H1 (cell line): ENCODE results near the gene IPO13. TPM values are rescaled to one million over a fixed set of nuclear protein-coding genes. Genes with fewer than 3 reads are reported as not detected.

Experiments used
- CTCF ChIA-PET: fragments of 300-600 bp; sonication (Branson Sonifier 250); formaldehyde crosslinking; loops from one replicate; lab custom pipeline; 2021; ENCODE audit not compliant: partially characterized antibody; lab: Charles Lee
- POLR2A ChIA-PET: fragments of 300-600 bp; sonication (Branson Sonifier 250); formaldehyde crosslinking; loops from one replicate; lab custom pipeline; 2021; ENCODE audit warnings: inconsistent platforms; ENCODE audit not compliant: partially characterized antibody; lab: Charles Lee
- DNase-seq, 2 experiments: peaks; one replicate each; pipeline versions ENCODE4 v3.0.0 to v3.0.0-alpha.2; 2010 to 2022; ENCODE audit warnings: low spot score in 2 of 2, low read depth in 1 of 2, mixed read lengths in 1 of 2
- FAIRE-seq: peaks from 2 replicates; lab custom pipeline; 2011; peaks lifted over from hg19 to GRCh38; lab: Jason Lieb, UNC
- H2AFZ ChIP-seq: 2 replicates; pipeline ENCODE4 v1.8.1; 2012; ENCODE audit warnings: low read length, inconsistent platforms
- H2AK5ac ChIP-seq: 2 replicates; pipeline ENCODE4 v1.6.1; 2013; ENCODE audit warnings: low read depth, low read length
- H2BK120ac ChIP-seq: replicated peaks from 2 replicates; pipeline ENCODE3; 2013; ENCODE audit warnings: low read depth, low read length, inconsistent platforms
- H2BK12ac ChIP-seq: 2 replicates; pipeline ENCODE4 v1.6.1; 2013; ENCODE audit warnings: low read depth, low read length
- H2BK15ac ChIP-seq: 2 replicates; pipeline ENCODE4 v1.6.1; 2013; ENCODE audit warnings: low read length
- H2BK20ac ChIP-seq: 2 replicates; pipeline ENCODE4 v1.6.1; 2013; ENCODE audit warnings: low read length
- H2BK5ac ChIP-seq: 2 replicates; pipeline ENCODE4 v1.6.1; 2013; ENCODE audit warnings: low read depth, low read length
- H3K14ac ChIP-seq: 2 replicates; pipeline ENCODE4 v1.6.1; 2013; ENCODE audit warnings: inconsistent platforms; ENCODE audit not compliant: insufficient read length
- H3K18ac ChIP-seq: 2 replicates; pipeline ENCODE4 v1.6.1; 2013; ENCODE audit warnings: low read length; ENCODE audit errors: extremely low read depth
- H3K23ac ChIP-seq: 2 replicates; pipeline ENCODE4 v1.6.1; 2013; ENCODE audit warnings: inconsistent platforms; ENCODE audit not compliant: insufficient read length
- H3K23me2 ChIP-seq: 2 replicates; pipeline ENCODE4 v1.6.1; 2013; ENCODE audit warnings: low read depth, low read length
- H3K27ac ChIP-seq: 2 replicates; pipeline ENCODE4 v1.6.1; 2011; ENCODE audit warnings: low read depth, low read length, inconsistent platforms
- H3K27me3 ChIP-seq, 4 experiments: replicated peaks in 1 of 4; 1 replicate in 1 of 4; 2 replicates in 3 of 4; pipeline versions ENCODE4 v1.6.1 to v1.8.1; 2011 to 2013; ENCODE audit warnings: low read length in 3 of 4, mild to moderate bottlenecking in 3 of 4, inconsistent platforms in 2 of 4, mixed read lengths in 2 of 4, moderate library complexity in 1 of 4; ENCODE audit not compliant: control insufficient read depth in 3 of 4, insufficient read depth in 3 of 4; ENCODE audit errors: extremely low read depth in 1 of 4
- H3K36me3 ChIP-seq, 4 experiments: 2 replicates each; pipeline versions ENCODE4 v1.6.1 to v1.8.1; 2011 to 2013; ENCODE audit warnings: mild to moderate bottlenecking in 4 of 4, low read length in 3 of 4, moderate library complexity in 2 of 4, control low read depth in 1 of 4, inconsistent platforms in 1 of 4; ENCODE audit not compliant: insufficient read depth in 4 of 4, control insufficient read depth in 2 of 4
- H3K4ac ChIP-seq: replicated peaks from 2 replicates; pipeline ENCODE3; 2013; ENCODE audit warnings: low read length, low read depth, mixed read lengths, inconsistent platforms; ENCODE audit not compliant: insufficient read length
- H3K4me1 ChIP-seq, 4 experiments: replicated peaks in 1 of 4; 1 replicate in 1 of 4; 2 replicates in 3 of 4; pipeline versions ENCODE4 v1.6.1 to v1.8.1; 2011 to 2013; ENCODE audit warnings: low read length in 3 of 4, inconsistent platforms in 2 of 4, mixed read lengths in 1 of 4; ENCODE audit not compliant: insufficient read depth in 4 of 4, control insufficient read depth in 3 of 4
- H3K4me2 ChIP-seq, 2 experiments: 2 replicates each; pipeline versions ENCODE4 v1.6.1 to v1.8.1; 2011 to 2013; ENCODE audit warnings: low read depth in 2 of 2, low read length in 2 of 2, control low read depth in 1 of 2, inconsistent platforms in 1 of 2, mild to moderate bottlenecking in 1 of 2; ENCODE audit not compliant: insufficient read depth in 1 of 2
- H3K4me3 ChIP-seq, 4 experiments: fragments of 200-600, 300-600 bp in 1 of 4; sonication (generic), shearing (Covaris generic), sonication (Bioruptor Twin) in 1 of 4; 2 replicates each; pipeline versions ENCODE4 v1.5.1 to v1.8.1; 2011 to 2016; ENCODE audit warnings: low read length in 4 of 4, low read depth in 3 of 4, control low read depth in 2 of 4, inconsistent platforms in 2 of 4, mild to moderate bottlenecking in 2 of 4, mixed read lengths in 1 of 4, moderate library complexity in 1 of 4; ENCODE audit not compliant: insufficient read depth in 2 of 4; ENCODE audit errors: extremely low read depth in 1 of 4
- H3K56ac ChIP-seq: replicated peaks from 2 replicates; pipeline ENCODE3; 2013; ENCODE audit warnings: low read depth, mild to moderate bottlenecking, mixed read lengths, low read length, inconsistent platforms; ENCODE audit not compliant: insufficient read length
- H3K79me1 ChIP-seq: 2 replicates; pipeline ENCODE4 v1.6.1; 2013; ENCODE audit warnings: low read depth, low read length, control low read depth
- H3K79me2 ChIP-seq, 2 experiments: 2 replicates each; pipeline versions ENCODE4 v1.6.1 to v1.8.1; 2012 to 2013; ENCODE audit warnings: low read length in 2 of 2, mild to moderate bottlenecking in 2 of 2, inconsistent platforms in 1 of 2; ENCODE audit not compliant: insufficient read depth in 2 of 2, control insufficient read depth in 1 of 2
- H3K9ac ChIP-seq, 4 experiments: replicated peaks in 1 of 4; 1 replicate in 1 of 4; 2 replicates in 3 of 4; pipeline versions ENCODE4 v1.6.1 to v1.8.1; 2011 to 2013; ENCODE audit warnings: low read depth in 3 of 4, low read length in 3 of 4, control low read depth in 2 of 4, mild to moderate bottlenecking in 2 of 4, moderate library complexity in 2 of 4, inconsistent platforms in 1 of 4; ENCODE audit errors: extremely low read depth in 1 of 4
- H3K9me3 ChIP-seq, 2 experiments: 2 replicates each; pipeline versions ENCODE4 v1.6.1 to v1.8.1; 2012 to 2013; ENCODE audit warnings: mild to moderate bottlenecking in 2 of 2, moderate library complexity in 2 of 2, control low read depth in 1 of 2, inconsistent platforms in 1 of 2, low read depth in 1 of 2, low read length in 1 of 2, mixed read lengths in 1 of 2; ENCODE audit not compliant: insufficient read depth in 2 of 2
- H4K20me1 ChIP-seq, 2 experiments: replicated peaks in 1 of 2; 2 replicates each; pipeline versions ENCODE3 to v1.8.1; 2011 to 2013; ENCODE audit warnings: inconsistent platforms in 2 of 2, low read length in 2 of 2, mild to moderate bottlenecking in 1 of 2; ENCODE audit not compliant: insufficient read depth in 2 of 2, control insufficient read depth in 1 of 2
- H4K5ac ChIP-seq: 2 replicates; pipeline ENCODE4 v1.6.1; 2013; ENCODE audit warnings: low read length, low read depth, mixed read lengths, inconsistent platforms; ENCODE audit not compliant: insufficient read length
- H4K8ac ChIP-seq: 2 replicates; pipeline ENCODE4 v1.8.0; 2013; ENCODE audit warnings: mild to moderate bottlenecking, moderate library complexity, low read length, inconsistent platforms; ENCODE audit not compliant: insufficient read depth; ENCODE audit errors: extremely low read depth
- H4K91ac ChIP-seq: replicated peaks from 2 replicates; pipeline ENCODE3; 2013; ENCODE audit warnings: low read length, mixed read lengths, inconsistent platforms; ENCODE audit not compliant: insufficient read length
- ASH2L ChIP-seq: fragments of 200-600, 300-600 bp; sonication (generic); IDR thresholded peaks from one replicate; pipeline ENCODE4 v1.7.1; 2017; ENCODE audit warnings: low read length
- CBX8 ChIP-seq: fragments of 300-800, 300-1000 bp; sonication (generic); IDR thresholded peaks from 2 replicates; pipeline ENCODE4 v1.7.1; 2016; ENCODE audit warnings: low read depth, low read length, borderline replicate concordance
- CTBP2 ChIP-seq: IDR thresholded peaks from 2 replicates; pipeline ENCODE4 v1.7.0; 2011; ENCODE audit warnings: borderline replicate concordance, mild to moderate bottlenecking, moderate library complexity, mixed read lengths, low read length; ENCODE audit not compliant: insufficient read depth, insufficient read length
- GABPA ChIP-seq: IDR thresholded peaks from 2 replicates; pipeline ENCODE4 v1.6.1; 2011; ENCODE audit warnings: mild to moderate bottlenecking, low read length, moderate library complexity, borderline replicate concordance; ENCODE audit not compliant: insufficient read depth
- NANOG ChIP-seq: IDR thresholded peaks from 2 replicates; pipeline ENCODE4 v1.6.1; 2011; ENCODE audit warnings: low read length, low read depth, mild to moderate bottlenecking, inconsistent platforms; ENCODE audit not compliant: insufficient read depth, poor library complexity, severe bottlenecking
- POLR2AphosphoS5 ChIP-seq: IDR thresholded peaks from 2 replicates; pipeline ENCODE4 v1.6.1; 2011; ENCODE audit warnings: low read depth, low read length
- RNF2 ChIP-seq: fragments of 200-900, 300-1000 bp; sonication (generic); IDR thresholded peaks from 2 replicates; pipeline ENCODE4 v1.7.1; 2016; ENCODE audit warnings: borderline replicate concordance, low read depth, mild to moderate bottlenecking, antibody characterized with exemption, low read length; ENCODE audit not compliant: poor library complexity, severe bottlenecking; ENCODE audit errors: missing control alignments
- RXRA ChIP-seq: IDR thresholded peaks from 2 replicates; pipeline ENCODE4 v1.6.1; 2011; ENCODE audit warnings: low read depth, mild to moderate bottlenecking, low read length, moderate library complexity; ENCODE audit not compliant: insufficient read depth
- TAF7 ChIP-seq: optimal IDR thresholded peaks from 2 replicates; pipeline ENCODE3; 2011; ENCODE audit warnings: low read depth, mild to moderate bottlenecking, inconsistent platforms, low read length, moderate library complexity, borderline replicate concordance
- TCF12 ChIP-seq: IDR thresholded peaks from 2 replicates; pipeline ENCODE4 v1.6.1; 2011; ENCODE audit warnings: low read depth, mild to moderate bottlenecking, low read length
- YY1 ChIP-seq: IDR thresholded peaks from 2 replicates; pipeline ENCODE4 v1.6.1; 2011; ENCODE audit warnings: low read depth, mild to moderate bottlenecking, low read length
- WGBS, 2 experiments: shearing (Covaris generic) in 1 of 2; methylation state at CpG; one replicate each; pipeline versions ENCODE4 v1.1.6 to v1.1.7; 2013 to 2015; ENCODE audit warnings: low lambda C conversion rate in 2 of 2, mixed read lengths in 2 of 2, inconsistent platforms in 1 of 2, low coverage in 1 of 2, missing lambda C conversion rate in 1 of 2; ENCODE audit not compliant: insufficient replicate concordance in 2 of 2, insufficient coverage in 1 of 2, insufficient read length in 1 of 2; ENCODE audit errors: extremely low coverage in 1 of 2, missing lambda C conversion rate in 1 of 2; 5-methylcytosine and 5-hydroxymethylcytosine counted together
- polyA plus RNA-seq, 7 experiments: library from polyadenylated mRNA; depleted of rRNA in 3 of 7; stranded (reverse) in 5 of 7; unstranded in 2 of 7; fragments of >200 nt in 5 of 7; fragments of 200-250 nt in 2 of 7; gene quantifications; 1 replicate in 5 of 7; 2 replicates in 1 of 7; 4 replicates in 1 of 7; pipeline versions ENCODE4 v1.2.1 to v1.2.3, GENCODE V29; 2011 to 2013; ENCODE audit warnings: missing spikeins in 2 of 7, mixed read lengths in 2 of 7
- total RNA-seq: library from RNA; stranded (reverse); fragmentation: NEBNext Ultra II Directional; extraction: Animal tissue kit (Norgen Biotek cat#: 25700); gene quantifications from 2 replicates; pipeline ENCODE4 v1.2.1, GENCODE V29; 2021

The IPO13 gene
- total and polyA plus RNA-seq, 2 of the 8 experiments (the other 6 are each of a cell fraction or from before 2014, with no cell fraction given), result 23.0 to 27.0 TPM

DNA sequence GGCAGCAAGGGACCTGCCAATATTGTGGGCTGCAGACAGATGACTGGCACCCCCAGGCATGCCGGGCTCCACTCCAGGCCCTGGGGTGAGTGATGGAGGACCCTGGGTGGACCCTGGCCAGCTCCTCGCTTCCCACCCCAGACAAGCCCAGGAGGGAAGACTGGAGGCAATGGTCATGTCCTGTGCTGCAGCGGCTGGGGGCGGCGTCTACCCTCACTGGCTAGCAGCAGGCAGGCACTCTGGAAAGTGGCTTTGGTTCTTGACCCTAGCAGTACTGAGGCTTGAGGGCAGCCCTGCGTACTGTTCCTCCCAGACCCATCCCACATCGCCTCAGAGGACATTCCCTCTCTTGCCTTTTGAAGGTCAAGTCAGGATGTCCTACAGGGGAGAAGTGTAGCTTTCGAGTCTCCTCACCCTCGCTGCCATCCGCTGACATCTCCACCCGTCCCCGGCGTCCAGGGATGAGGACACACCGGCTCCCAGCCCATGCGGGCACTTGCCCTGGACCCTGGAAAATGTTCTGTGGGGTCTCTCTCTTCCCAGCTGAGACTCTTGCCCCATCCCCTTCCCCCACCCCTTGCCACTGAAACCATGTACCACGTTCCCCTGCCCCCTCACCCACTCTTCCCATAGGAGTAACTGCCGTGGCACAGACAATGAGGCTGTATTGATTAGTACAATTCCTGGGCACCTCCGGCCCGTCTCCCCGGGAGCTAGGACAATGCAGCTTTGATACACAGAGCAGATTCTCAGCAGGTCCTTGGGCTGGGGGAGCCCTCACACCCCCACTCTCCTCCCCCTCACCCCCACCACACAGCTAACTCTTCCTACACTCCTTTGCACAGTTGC is 69.5 kb downstream of the IPO13 start:
- no peak overlapping the region for H3K23ac ChIP-seq
- H3K14ac ChIP-seq, result no peak overlapping the region
- FAIRE-seq, result no peak
- H3K4ac ChIP-seq, result no peak overlapping the region
- no peaks in the 10 kb centered on the region for H3K27me3 ChIP-seq
- H2BK5ac ChIP-seq, result no peak overlapping the region
- H2BK20ac ChIP-seq, result no peak overlapping the region
- H3K36me3 ChIP-seq, result peaks cover 0 to 2% (median under 1%) of the 10 kb centered on the region in 4 experiments; a peak in 3 of 8 replicates
- H4K5ac ChIP-seq, result no peak overlapping the region
- WGBS, 2 experiments, result 94% methylated on average over 19 of the region's 20 CpGs; no CpG with 5 or more reads in 1 of the 2 experiments
- H3K18ac ChIP-seq, result no peak overlapping the region; the same call in 1 of the 2 replicates
- H3K9ac ChIP-seq, result no peak overlapping the region
- H3K27ac ChIP-seq, result no peak overlapping the region
- peaks cover 0 to 8% (median 3%) of the 10 kb centered on the region in 4 experiments; a peak in 5 of 7 replicates for H3K4me1 ChIP-seq
- DNase-seq, result no peak
- no peak overlapping the region for H2BK120ac ChIP-seq
- no peak overlapping the region for H2AK5ac ChIP-seq
- peaks cover 0 to 12% of the 10 kb centered on the region in 2 experiments for H4K20me1 ChIP-seq
- H2BK15ac ChIP-seq, result no peak overlapping the region
- H3K79me2 ChIP-seq, result no peaks in the 10 kb centered on the region
- no peak overlapping the region for H2BK12ac ChIP-seq
- no peak overlapping the region for H4K91ac ChIP-seq
- H3K79me1 ChIP-seq, result 0 out of 2 replicates have a peak, but pooled peaks cover 3% of the 10 kb centered on the region
- no peaks in the 10 kb centered on the region for H3K23me2 ChIP-seq
- H3K56ac ChIP-seq, result no peak overlapping the region
- H4K8ac ChIP-seq, result no peak overlapping the region; the same call in 1 of the 2 replicates
- H3K4me3 ChIP-seq, result no peak overlapping the region
- no peaks in the 10 kb centered on the region for H3K9me3 ChIP-seq
- ChIA-PET CTCF (interaction anchor here (0.6 to 16.6 kb wide), 10 partner anchors 13 to 250 kb away, joined by 3 to 252 read pairs (median 4); partner anchors contain the start of gene SLC6A9), POLR2A (interaction anchor here (1.6 to 27.1 kb wide), 5 partner anchors 6 to 41 kb away, joined by 4 to 544 read pairs (median 11); partner anchors contain the start of genes ATP6V0B and SLC6A9)
- H3K4me2 ChIP-seq, result no peak overlapping the region; a peak in 1 of 4 replicates
- no peak overlapping the region for H2AFZ ChIP-seq
- TF ChIP-seq YY1 (no peak), CBX8 (no peak), CTBP2 (no peak), ASH2L (no peak), GABPA (no peak), NANOG (no peak), TCF12 (no peak), RNF2 (no peak), TAF7 (no peak), POLR2AphosphoS5 (no peak), RXRA (no peak)
